CD14-positive monocyte (primary cell): ENCODE measurements around the gene CDS2. TPM values are rescaled to one million over a fixed set of nuclear protein-coding genes. Genes with fewer than 3 reads are reported as not detected.

Source experiments
- DNase-seq, 3 donors: peaks; one replicate each; pipeline ENCODE4 v3.0.0-alpha.2; 2011 to 2022
- H2AFZ ChIP-seq: 2 replicates; pipeline ENCODE4 v1.6.0; 2012; ENCODE audit warnings: mild to moderate bottlenecking, low read depth, low read length, inconsistent platforms; ENCODE audit not compliant: insufficient read depth, poor library complexity, severe bottlenecking
- H3K27ac ChIP-seq, 2 donors: 1 replicate in 1 of 2; 2 replicates in 1 of 2; pipeline ENCODE4 v1.5.1; 2012 to 2013; ENCODE audit warnings: low read length in 2 of 2, control low read depth in 1 of 2, inconsistent platforms in 1 of 2, low read depth in 1 of 2, mild to moderate bottlenecking in 1 of 2
- H3K27me3 ChIP-seq, 2 donors: one replicate each; pipeline versions ENCODE4 v1.6.0 to v1.6.1; 2011 to 2013; ENCODE audit warnings: low read length in 2 of 2; ENCODE audit not compliant: control insufficient read depth in 2 of 2, insufficient read depth in 2 of 2
- H3K36me3 ChIP-seq, 2 donors: replicated peaks in 1 of 2; 1 replicate in 1 of 2; 2 replicates in 1 of 2; pipeline versions ENCODE4 v1.5.1 to v1.6.1; 2012 to 2013; ENCODE audit warnings: low read length in 2 of 2, control low read depth in 1 of 2, inconsistent platforms in 1 of 2, mild to moderate bottlenecking in 1 of 2; ENCODE audit not compliant: insufficient read depth in 2 of 2, control insufficient read depth in 1 of 2
- H3K4me1 ChIP-seq, 2 donors: 1 replicate in 1 of 2; 2 replicates in 1 of 2; pipeline versions ENCODE4 v1.5.1 to v1.6.1; 2012 to 2013; ENCODE audit warnings: low read length in 2 of 2, control low read depth in 1 of 2, inconsistent platforms in 1 of 2, mild to moderate bottlenecking in 1 of 2, moderate library complexity in 1 of 2; ENCODE audit not compliant: insufficient read depth in 2 of 2, control insufficient read depth in 1 of 2
- H3K4me2 ChIP-seq: replicated peaks from 2 replicates; pipeline ENCODE3; 2012; ENCODE audit warnings: low read length, moderate library complexity, mild to moderate bottlenecking; ENCODE audit not compliant: poor library complexity, severe bottlenecking; ENCODE audit errors: extremely low read depth
- H3K4me3 ChIP-seq, 3 experiments: fragments of 200-600 bp in 1 of 3; sonication (generic) in 1 of 3; replicated peaks in 1 of 3; 1 replicate in 2 of 3; 2 replicates in 1 of 3; pipeline ENCODE4 v1.5.1; 2011 to 2013; ENCODE audit warnings: low read length in 3 of 3, mild to moderate bottlenecking in 3 of 3, control low read depth in 2 of 3, low read depth in 2 of 3, inconsistent platforms in 1 of 3, moderate library complexity in 1 of 3
- H3K79me2 ChIP-seq: 2 replicates; pipeline ENCODE4 v1.6.0; 2012; ENCODE audit warnings: mild to moderate bottlenecking, control low read depth, inconsistent platforms, low read length, moderate library complexity; ENCODE audit not compliant: insufficient read depth
- H3K9ac ChIP-seq: 2 replicates; pipeline ENCODE4 v1.6.0; 2017; ENCODE audit warnings: low read length, mild to moderate bottlenecking; ENCODE audit not compliant: insufficient read depth, poor library complexity, severe bottlenecking
- H3K9me3 ChIP-seq, 2 donors: replicated peaks in 1 of 2; 1 replicate in 1 of 2; 2 replicates in 1 of 2; pipeline versions ENCODE4 v1.5.1 to v1.6.1; 2012 to 2013; ENCODE audit warnings: low read length in 2 of 2, control low read depth in 1 of 2; ENCODE audit not compliant: control insufficient read depth in 1 of 2, insufficient read depth in 1 of 2
- H4K20me1 ChIP-seq: 2 replicates; pipeline ENCODE4 v1.6.0; 2012; ENCODE audit warnings: mild to moderate bottlenecking, low read length, control low read depth, moderate library complexity; ENCODE audit not compliant: insufficient read depth
- H3K27ac Mint-ChIP-seq, 7 donors: one replicate each; pipeline ENCODE4 v1.8.0; 2020; ENCODE audit warnings: mild to moderate bottlenecking in 7 of 7, mixed read lengths in 7 of 7, moderate library complexity in 6 of 7, inconsistent platforms in 2 of 7
- H3K27me3 Mint-ChIP-seq, 3 donors: one replicate each; pipeline ENCODE4 v1.8.0; 2021 to 2022; ENCODE audit warnings: low read depth in 3 of 3, mild to moderate bottlenecking in 3 of 3, mixed read lengths in 3 of 3, moderate library complexity in 3 of 3, inconsistent platforms in 1 of 3
- H3K36me3 Mint-ChIP-seq, 2 donors: one replicate each; pipeline ENCODE4 v1.8.0; 2020; ENCODE audit warnings: mixed read lengths in 2 of 2, inconsistent platforms in 1 of 2, mild to moderate bottlenecking in 1 of 2
- H3K4me1 Mint-ChIP-seq: one replicate; pipeline ENCODE4 v1.8.0; 2020; ENCODE audit warnings: mild to moderate bottlenecking, mixed read lengths
- H3K4me3 Mint-ChIP-seq, 2 donors: one replicate each; pipeline ENCODE4 v1.8.0; 2020; ENCODE audit warnings: mild to moderate bottlenecking in 2 of 2, mixed read lengths in 2 of 2, moderate library complexity in 1 of 2
- H3K9me3 Mint-ChIP-seq, 7 donors: one replicate each; pipeline ENCODE4 v1.8.0; 2020 to 2022; ENCODE audit warnings: mixed read lengths in 7 of 7, mild to moderate bottlenecking in 6 of 7, moderate library complexity in 6 of 7, inconsistent platforms in 2 of 7
- CTCF ChIP-seq: fragments of 200-600 bp; IDR thresholded peaks from one replicate; pipeline ENCODE4 v1.8.0; 2022; ENCODE audit warnings: antibody characterized with exemption, mild to moderate bottlenecking
- WGBS: methylation state at CpG from one replicate; pipeline ENCODE4 v1.1.5; 2013; ENCODE audit warnings: missing lambda C conversion rate; ENCODE audit not compliant: insufficient coverage; 5-methylcytosine and 5-hydroxymethylcytosine counted together
- intact Hi-C, 2 donors: fragments of 100-400 bp; cut with micrococcal nuclease; formaldehyde crosslinking; loops; one replicate each; pipeline versions ENCODE4 v1.15.0 to v1.15.1; 2023
- polyA plus RNA-seq, 3 donors: library from polyadenylated mRNA; depleted of rRNA in 1 of 3; unstranded in 2 of 3; stranded (reverse) in 1 of 3; fragments of 300-500 nt in 2 of 3; fragments of >200 nt in 1 of 3; fragmentation: Illumina TruSeq in 2 of 3; gene quantifications; 1 replicate in 2 of 3; 2 replicates in 1 of 3; pipeline ENCODE4 v1.2.3, GENCODE V29; 2012 to 2021

The CDS2 gene
- polyA plus RNA-seq, 3 donors, result 28.6 to 62.6 (median 54.4) TPM

GRCh38 chr20:5230544-5230943, 103.7 kb downstream of the CDS2 start:
- no peaks in the 10 kb centered on the region for H3K36me3 ChIP-seq
- H3K27me3 Mint-ChIP-seq, result peaks cover 10 to 32% (median 25%) of the 10 kb centered on the region in 3 donors
- no peak overlapping the region for H3K27ac Mint-ChIP-seq
- no peak overlapping the region for H3K4me3 ChIP-seq
- H3K9me3 Mint-ChIP-seq, result peaks cover 0 to 5% (median 0%) of the 10 kb centered on the region in 7 donors
- H3K4me3 Mint-ChIP-seq, result no peak overlapping the region
- no peak overlapping the region for H3K27ac ChIP-seq
- H3K4me2 ChIP-seq, result no peak overlapping the region
- no peaks in the 10 kb centered on the region for H3K4me1 ChIP-seq
- no peaks in the 10 kb centered on the region for H4K20me1 ChIP-seq
- TF ChIP-seq CTCF, result no peak
- no peaks in the 10 kb centered on the region for H3K36me3 Mint-ChIP-seq
- WGBS, result 69% methylated on average over 3 of the region's 4 CpGs
- H3K9me3 ChIP-seq, result no peaks in the 10 kb centered on the region
- no peaks in the 10 kb centered on the region for H3K79me2 ChIP-seq
- peaks cover 12 to 30% of the 10 kb centered on the region in 2 donors for H3K27me3 ChIP-seq
- H3K9ac ChIP-seq, result no peak overlapping the region
- H2AFZ ChIP-seq, result no peak overlapping the region
- intact Hi-C loops, result no loop called here
- H3K4me1 Mint-ChIP-seq, result peaks cover 2% of the 10 kb centered on the region
- no peak for DNase-seq

GRCh38 chr20:5234158-5234557, 107.3 kb downstream of the CDS2 start:
- Histone ChIP-seq H3K9me3 (no peaks in the 10 kb centered on the region), H4K20me1 (no peaks in the 10 kb centered on the region), H3K79me2 (no peaks in the 10 kb centered on the region), H3K36me3 (no peaks in the 10 kb centered on the region), H2AFZ (no peak overlapping the region), H3K4me3 (no peak overlapping the region), H3K9ac (no peak overlapping the region), H3K27ac (no peak overlapping the region), H3K27me3 (peaks cover 12 to 30% of the 10 kb centered on the region in 2 donors), H3K4me2 (no peak overlapping the region), H3K4me1 (no peaks in the 10 kb centered on the region)
- intact Hi-C loops, result no loop called here
- Mint-ChIP-seq H3K36me3 (no peaks in the 10 kb centered on the region), H3K27me3 (peaks cover 25 to 53% (median 32%) of the 10 kb centered on the region in 3 donors), H3K9me3 (peaks cover 0 to 13% (median 7%) of the 10 kb centered on the region in 7 donors), H3K27ac (no peak overlapping the region), H3K4me1 (no peaks in the 10 kb centered on the region), H3K4me3 (no peak overlapping the region)
- WGBS, result no CpG with 5 or more reads among the region's 1 CpG
- TF ChIP-seq CTCF, result no peak
- no peak for DNase-seq
